Measurements from ENCODE around the gene MC5R.
A peak's percentile ranks its signal among the peaks of the same experiment; 100 is the strongest.

DNA sequence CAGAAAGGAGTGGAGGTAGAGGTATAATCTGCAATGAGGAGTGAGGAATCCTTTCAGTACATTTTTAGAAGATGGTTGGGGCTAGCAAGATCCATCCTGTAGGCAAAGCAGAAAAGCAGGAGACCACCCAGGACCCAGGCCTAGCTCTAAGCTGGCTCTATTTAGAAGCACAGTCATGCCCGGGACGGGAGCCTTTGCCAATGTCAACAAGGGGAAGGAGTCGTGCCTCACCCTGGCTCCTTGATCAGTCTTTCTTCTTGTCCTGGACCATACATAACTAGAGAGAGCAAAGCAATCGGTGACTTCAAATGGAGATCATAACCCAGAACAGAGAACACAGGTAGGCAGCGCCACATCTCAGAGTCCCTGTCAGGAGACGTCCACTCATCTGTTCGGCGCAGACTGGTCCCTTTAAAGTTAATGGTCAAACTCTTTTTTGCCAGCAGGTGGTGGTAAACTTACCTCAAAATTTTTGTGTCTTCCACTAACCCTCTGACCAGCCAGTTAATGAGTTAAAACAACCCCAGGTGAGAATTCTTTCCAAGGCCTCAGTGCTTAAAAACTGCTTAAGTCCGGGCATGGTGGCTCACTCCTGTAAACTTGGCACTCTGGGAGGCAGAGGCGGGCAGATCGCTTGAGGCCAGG, 8.0 kb downstream of the MC5R start:
- TF ChIP-seq, protein P1, sequence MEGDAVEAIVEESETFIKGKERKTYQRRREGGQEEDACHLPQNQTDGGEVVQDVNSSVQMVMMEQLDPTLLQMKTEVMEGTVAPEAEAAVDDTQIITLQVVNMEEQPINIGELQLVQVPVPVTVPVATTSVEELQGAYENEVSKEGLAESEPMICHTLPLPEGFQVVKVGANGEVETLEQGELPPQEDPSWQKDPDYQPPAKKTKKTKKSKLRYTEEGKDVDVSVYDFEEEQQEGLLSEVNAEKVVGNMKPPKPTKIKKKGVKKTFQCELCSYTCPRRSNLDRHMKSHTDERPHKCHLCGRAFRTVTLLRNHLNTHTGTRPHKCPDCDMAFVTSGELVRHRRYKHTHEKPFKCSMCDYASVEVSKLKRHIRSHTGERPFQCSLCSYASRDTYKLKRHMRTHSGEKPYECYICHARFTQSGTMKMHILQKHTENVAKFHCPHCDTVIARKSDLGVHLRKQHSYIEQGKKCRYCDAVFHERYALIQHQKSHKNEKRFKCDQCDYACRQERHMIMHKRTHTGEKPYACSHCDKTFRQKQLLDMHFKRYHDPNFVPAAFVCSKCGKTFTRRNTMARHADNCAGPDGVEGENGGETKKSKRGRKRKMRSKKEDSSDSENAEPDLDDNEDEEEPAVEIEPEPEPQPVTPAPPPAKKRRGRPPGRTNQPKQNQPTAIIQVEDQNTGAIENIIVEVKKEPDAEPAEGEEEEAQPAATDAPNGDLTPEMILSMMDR (conservative IDR thresholded peaks at IDR 0.05; ENCODE audit: low read length) = peak; percentile 38
- no peak for TF ChIP-seq EZH2phosphoT487 (IDR thresholded peaks at IDR 0.05; ENCODE audit: borderline replicate concordance)
